Prostate gland (tissue), 2 donors: ENCODE results near the gene SARDH. TPM values are rescaled to one million over a fixed set of nuclear protein-coding genes. Genes with fewer than 3 reads are reported as not detected.

Experiments
- DNase-seq: peaks from one replicate; pipeline ENCODE4 v3.0.0-alpha.2; 2019; ENCODE audit warnings: low spot score
- H3K27ac ChIP-seq, 2 donors: fragments of 200-600 bp; sonication (generic); 2 replicates each; pipeline ENCODE4 v1.5.1; 2017 to 2019
- H3K27me3 ChIP-seq: fragments of 200-600 bp; sonication (generic); replicated peaks from 2 replicates; pipeline ENCODE4 v1.5.1; 2019; ENCODE audit not compliant: insufficient read depth
- H3K36me3 ChIP-seq, 2 donors: fragments of 200-600 bp; sonication (generic); 1 replicate in 1 of 2; 2 replicates in 1 of 2; pipeline versions ENCODE4 v1.5.1 to v1.8.1; 2017 to 2019
- H3K4me1 ChIP-seq: fragments of 200-600 bp; sonication (generic); replicated peaks from 2 replicates; pipeline ENCODE4 v1.5.1; 2019
- H3K4me3 ChIP-seq, 2 donors: fragments of 200-600 bp; sonication (generic); 2 replicates each; pipeline ENCODE4 v1.5.1; 2017 to 2019
- H3K9me3 ChIP-seq: fragments of 200-600 bp; sonication (generic); 2 replicates; pipeline ENCODE4 v1.5.1; 2017
- POLR2A ChIP-seq: fragments of 450-650 bp; IDR thresholded peaks from one replicate; pipeline ENCODE4 v1.6.1; 2016; ENCODE audit warnings: antibody characterized with exemption, mild to moderate bottlenecking
- POLR2AphosphoS5 ChIP-seq: sonication (generic); formaldehyde crosslinking; IDR thresholded peaks from one replicate; pipeline ENCODE4 v1.6.1; 2017; ENCODE audit warnings: antibody characterized with exemption
- WGBS: methylation state at CpG from one replicate; pipeline ENCODE4 v1.1.5; 2018; 5-methylcytosine and 5-hydroxymethylcytosine counted together
- intact Hi-C: fragments of 100-400 bp; cut with DNase I; formaldehyde crosslinking; loops from one replicate; pipeline ENCODE4 v1.14.2; 2022
- total RNA-seq, 2 donors: library from RNA; depleted of rRNA; stranded (reverse); fragments of >200 nt; gene quantifications; one replicate each; pipeline ENCODE4 v1.1.0, GENCODE V29; 2016
- TF ChIP-seq, protein P1 (sequence below), 4 experiments: fragments of 200-600 bp in 2 of 4; fragments of 450-650 bp in 2 of 4; sonication (generic) in 2 of 4; IDR thresholded peaks; 1 replicate in 3 of 4; 2 replicates in 1 of 4; pipeline ENCODE4 v1.5.1; 2016 to 2019; ENCODE audit warnings: antibody characterized with exemption in 4 of 4, mild to moderate bottlenecking in 2 of 4, moderate library complexity in 2 of 4

Gene SARDH
- total RNA-seq, 2 donors from 2014 or later: 6.7 to 7.2 TPM

- 92% methylated on average over 7 of the region's 7 CpGs for WGBS
- Histone ChIP-seq H3K36me3 (no peaks in the 10 kb centered on the region), H3K27me3 (no peaks in the 10 kb centered on the region), H3K4me3 (no peak overlapping the region), H3K4me1 (peaks cover 3% of the 10 kb centered on the region), H3K9me3 (no peaks in the 10 kb centered on the region), H3K27ac (no peak overlapping the region)
- no peak for DNase-seq
- TF ChIP-seq, protein P1, sequence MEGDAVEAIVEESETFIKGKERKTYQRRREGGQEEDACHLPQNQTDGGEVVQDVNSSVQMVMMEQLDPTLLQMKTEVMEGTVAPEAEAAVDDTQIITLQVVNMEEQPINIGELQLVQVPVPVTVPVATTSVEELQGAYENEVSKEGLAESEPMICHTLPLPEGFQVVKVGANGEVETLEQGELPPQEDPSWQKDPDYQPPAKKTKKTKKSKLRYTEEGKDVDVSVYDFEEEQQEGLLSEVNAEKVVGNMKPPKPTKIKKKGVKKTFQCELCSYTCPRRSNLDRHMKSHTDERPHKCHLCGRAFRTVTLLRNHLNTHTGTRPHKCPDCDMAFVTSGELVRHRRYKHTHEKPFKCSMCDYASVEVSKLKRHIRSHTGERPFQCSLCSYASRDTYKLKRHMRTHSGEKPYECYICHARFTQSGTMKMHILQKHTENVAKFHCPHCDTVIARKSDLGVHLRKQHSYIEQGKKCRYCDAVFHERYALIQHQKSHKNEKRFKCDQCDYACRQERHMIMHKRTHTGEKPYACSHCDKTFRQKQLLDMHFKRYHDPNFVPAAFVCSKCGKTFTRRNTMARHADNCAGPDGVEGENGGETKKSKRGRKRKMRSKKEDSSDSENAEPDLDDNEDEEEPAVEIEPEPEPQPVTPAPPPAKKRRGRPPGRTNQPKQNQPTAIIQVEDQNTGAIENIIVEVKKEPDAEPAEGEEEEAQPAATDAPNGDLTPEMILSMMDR (IDR thresholded peaks at IDR 0.05): no peak
- TF ChIP-seq POLR2AphosphoS5 (no peak), POLR2A (no peak)
- intact Hi-C loops: no loop called here
Measured at GRCh38 chr9:133742251-133742650, 4.1 kb upstream of the SARDH start.

DNA sequence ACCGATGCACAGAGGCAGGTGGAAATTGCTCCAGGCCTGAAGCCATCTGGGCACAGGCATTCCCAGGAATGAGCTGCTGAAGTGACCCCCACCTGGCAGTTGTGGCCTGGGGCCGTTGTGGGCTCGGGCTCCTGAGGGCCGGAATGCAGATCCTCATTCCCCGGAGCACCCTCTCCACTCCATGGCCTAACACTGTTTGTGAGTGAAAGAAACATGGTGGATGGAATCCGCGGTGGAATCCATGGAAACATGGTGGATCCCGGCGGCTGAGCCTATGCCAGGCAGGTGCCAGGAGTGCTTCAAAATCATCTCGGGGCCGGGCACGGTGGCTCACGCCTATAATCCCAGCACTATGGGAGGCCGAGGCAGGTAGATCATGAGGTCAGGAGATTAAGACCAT lies 3.6 kb upstream of the SARDH start:
- no peak overlapping the region for H3K4me3 ChIP-seq
- H3K4me1 ChIP-seq: peaks cover 3% of the 10 kb centered on the region
- no peaks in the 10 kb centered on the region for H3K27me3 ChIP-seq
- no peaks in the 10 kb centered on the region for H3K9me3 ChIP-seq
- no peaks in the 10 kb centered on the region for H3K36me3 ChIP-seq
- TF ChIP-seq POLR2AphosphoS5: no peak
- TF ChIP-seq, protein P1 (IDR thresholded peaks at IDR 0.05): no peak
- intact Hi-C loops: no loop called here
- WGBS: 92% methylated on average over 14 of the region's 14 CpGs
- H3K27ac ChIP-seq: no peak overlapping the region
- no peak for DNase-seq

GRCh38 chr9:133740911-133741310 lies 2.8 kb upstream of the SARDH start:
- 90% methylated on average over 7 of the region's 8 CpGs for WGBS
- no peak for DNase-seq
- Histone ChIP-seq H3K9me3 (no peaks in the 10 kb centered on the region), H3K36me3 (no peaks in the 10 kb centered on the region), H3K27me3 (no peaks in the 10 kb centered on the region), H3K4me3 (no peak overlapping the region), H3K4me1 (peaks cover 3% of the 10 kb centered on the region), H3K27ac (no peak overlapping the region)
- intact Hi-C loops: no loop called here
- TF ChIP-seq, protein P1 (IDR thresholded peaks at IDR 0.05): no peak
- TF ChIP-seq POLR2A (no peak), POLR2AphosphoS5 (no peak)

DNA sequence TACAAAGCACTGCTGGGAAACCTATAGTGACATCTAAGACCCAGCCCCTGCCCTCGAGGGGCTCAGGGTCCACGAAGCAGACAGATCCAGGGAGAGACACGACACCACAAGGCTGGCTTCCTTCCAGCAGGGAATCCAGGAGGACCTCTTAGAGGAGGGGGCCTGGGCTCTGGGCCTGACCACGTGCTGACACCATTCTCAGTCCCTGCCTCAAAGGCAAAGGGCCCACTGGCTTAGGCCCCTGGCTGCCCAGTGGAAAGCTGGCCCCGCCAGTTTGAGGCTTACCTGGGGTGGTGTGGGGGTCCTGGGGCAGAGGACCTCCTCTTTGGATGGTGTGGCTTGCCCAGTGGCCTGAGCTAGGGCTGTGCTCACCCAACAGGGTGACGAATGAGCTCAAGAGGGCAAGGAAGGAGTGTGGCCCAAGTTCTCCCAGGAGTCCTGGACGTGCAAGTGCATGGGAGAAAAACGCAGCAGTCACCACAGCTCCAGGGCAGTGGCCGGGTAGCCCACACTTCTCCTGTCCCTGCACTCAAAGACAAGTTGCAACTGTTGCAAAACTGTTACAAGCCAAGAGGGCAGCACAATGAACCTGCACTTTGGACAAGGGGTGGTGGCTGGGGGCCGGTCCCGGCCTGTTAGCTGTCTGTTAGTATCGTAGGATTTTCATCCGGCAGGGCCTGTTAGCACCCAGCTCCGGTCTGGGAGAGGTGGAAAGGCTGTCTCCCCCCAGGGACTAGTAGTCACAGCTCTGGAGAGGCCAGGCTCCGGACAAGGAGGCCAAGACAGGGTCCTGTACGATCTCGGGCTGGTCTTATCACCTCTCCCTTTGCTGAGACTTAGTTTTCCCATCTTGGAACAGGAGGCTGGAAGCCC lies 1.5 kb upstream of the SARDH start:
- Histone ChIP-seq H3K36me3 (no peaks in the 10 kb centered on the region), H3K9me3 (no peaks in the 10 kb centered on the region), H3K27ac (no peak overlapping the region), H3K4me3 (no peak overlapping the region), H3K4me1 (peaks cover 3% of the 10 kb centered on the region), H3K27me3 (no peaks in the 10 kb centered on the region)
- TF ChIP-seq, protein P1 (IDR thresholded peaks at IDR 0.05): no peak
- WGBS: 83% methylated on average over 17 of the region's 17 CpGs
- intact Hi-C loops: no loop called here
- DNase-seq: no peak

GRCh38 chr9:133738640-133739225 lies 581 bp upstream of the SARDH start:
- H3K4me1 ChIP-seq: peaks cover 3% of the 10 kb centered on the region
- peak overlapping the region in 1 of 2 donors; percentile 26 for H3K4me3 ChIP-seq
- TF ChIP-seq POLR2A: no peak
- TF ChIP-seq, protein P1 (IDR thresholded peaks at IDR 0.05): no peak
- no peak for TF ChIP-seq POLR2AphosphoS5
- DNase-seq: no peak
- intact Hi-C loops: no loop called here
- H3K27ac ChIP-seq: no peak overlapping the region
- 76% methylated on average over 12 of the region's 13 CpGs for WGBS
- H3K9me3 ChIP-seq: no peaks in the 10 kb centered on the region
- no peaks in the 10 kb centered on the region for H3K36me3 ChIP-seq
- H3K27me3 ChIP-seq: no peaks in the 10 kb centered on the region
